OCI-LY3 (cell line): ENCODE results near the gene RPL15.

Source experiments
- CTCF ChIP-seq: fragments of 200-600, 300-600 bp; sonication (generic); IDR thresholded peaks from 2 replicates; pipeline ENCODE4 v1.5.1; 2014; ENCODE audit warnings: antibody characterized with exemption, low read length, low read depth
- EZH2phosphoT487 ChIP-seq: fragments of 200-600 bp; shearing (Covaris generic); IDR thresholded peaks from 2 replicates; pipeline ENCODE4 v1.6.1; 2018; ENCODE audit warnings: antibody characterized with exemption, mixed run types, low read depth

GRCh38 chr3:23913873-23914743, 2.8 kb upstream of the RPL15 start:
- TF ChIP-seq CTCF = no peak
- no peak for TF ChIP-seq EZH2phosphoT487
